Measurements from ENCODE around the gene SNAP23.
"Not testable (repeated sequence)": the region's sequence is repeated elsewhere in the genome, so short reads cannot be mapped to it uniquely, and the experiment has no call there.

SNAP23 gene

GRCh38 chr15:42549741-42550392 is 54.4 kb downstream of the SNAP23 start:
- H3K27ac ChIP-seq = peak overlapping the region; percentile 84
- DNase-seq (ENCODE audit: low spot score) = no peak
- ChIA-PET POLR2A (ENCODE audit: low non-redundant PET) (no interaction called here), CTCF (interaction anchor here (0.7 kb wide), 1 partner anchor 611 kb away, joined by 3 read pairs; no protein-coding TSS in a partner anchor)
- no peak for TF ChIP-seq CTCF (conservative IDR thresholded peaks at IDR 0.05; ENCODE audit: low read depth)

GRCh38 chr15:42553554-42553953 is 58.1 kb downstream of the SNAP23 start:
- TF ChIP-seq CTCF (conservative IDR thresholded peaks at IDR 0.05; ENCODE audit: low read depth) = no peak

GRCh38 chr15:42556550-42557207 is 61.2 kb downstream of the SNAP23 start:
- POLR2A ChIA-PET (ENCODE audit: low non-redundant PET); DNase-seq (ENCODE audit: low spot score): not testable (repeated sequence)
- CTCF ChIA-PET = interaction anchor here (0.6 to 0.7 kb wide), 2 partner anchors 19 to 24 kb away, joined by 3 to 4 read pairs; no protein-coding TSS in a partner anchor
- peak overlapping the region; percentile 16 for H3K27ac ChIP-seq

More at GRCh38 chr15:42553554-42553953, 58.1 kb downstream of the SNAP23 start:
- POLR2A ChIA-PET (ENCODE audit: low non-redundant PET) = no interaction called here
- H3K27ac ChIP-seq = no peak overlapping the region
- CTCF ChIA-PET = interaction anchor here (0.7 kb wide), 1 partner anchor 94 kb away, joined by 10 read pairs; no protein-coding TSS in a partner anchor
- no peak for DNase-seq (ENCODE audit: low spot score)

GRCh38 chr15:42558739-42559138 is 63.3 kb downstream of the SNAP23 start:
- ChIA-PET CTCF (no interaction called here), POLR2A (ENCODE audit: low non-redundant PET) (no interaction called here)

GRCh38 chr15:42575188-42576039 is 80.0 kb downstream of the SNAP23 start, which contains the start of gene STARD9:
Gene STARD9 (plus strand): TSS chr15:42575606. CDS start chr15:42575716, 110 bp downstream.
- CTCF ChIA-PET = interaction anchor here (0.8 kb wide), 1 partner anchor 75 kb away, joined by 5 read pairs; no protein-coding TSS in a partner anchor
- H3K27ac ChIP-seq = peak within 1 kb of the TSS; percentile 74
- POLR2A ChIA-PET (ENCODE audit: low non-redundant PET) = interaction anchor here (0.5 to 0.7 kb wide), 2 partner anchors 76 to 198 kb away, joined by 4 to 13 read pairs; no protein-coding TSS in a partner anchor
- no peak for TF ChIP-seq CTCF (conservative IDR thresholded peaks at IDR 0.05; ENCODE audit: low read depth)
- DNase-seq (ENCODE audit: low spot score) = peak; percentile 99

More at GRCh38 chr15:42558739-42559138, 63.3 kb downstream of the SNAP23 start:
- TF ChIP-seq CTCF (conservative IDR thresholded peaks at IDR 0.05; ENCODE audit: low read depth) = no peak
- no peak for DNase-seq (ENCODE audit: low spot score)
- no peak overlapping the region for H3K27ac ChIP-seq

- no peak for DNase-seq (ENCODE audit: low spot score)
- CTCF ChIA-PET = interaction anchor here (0.6 to 0.8 kb wide), 2 partner anchors 8 to 74 kb away, joined by 3 to 5 read pairs; no protein-coding TSS in a partner anchor
- H3K27ac ChIP-seq = peak overlapping the region; percentile 74
- POLR2A ChIA-PET (ENCODE audit: low non-redundant PET) = no interaction called here
- TF ChIP-seq CTCF (conservative IDR thresholded peaks at IDR 0.05; ENCODE audit: low read depth) = no peak
Observed at GRCh38 chr15:42576040-42576594, 80.7 kb downstream of the SNAP23 start.
